BE2C (cell line): ENCODE measurements around the gene SEPTIN1.

ENCODE experiments used
- DNase-seq: peaks from one replicate; pipeline ENCODE4 v3.0.0-alpha.2; 2020
- H3K27me3 ChIP-seq: fragments of 250-450 bp; sonication (Bioruptor Pico); 2 replicates; pipeline ENCODE4 v1.5.1; 2020; ENCODE audit warnings: mild to moderate bottlenecking
- H3K36me3 ChIP-seq: fragments of 250-450 bp; sonication (Bioruptor Pico); 2 replicates; pipeline ENCODE4 v1.5.1; 2020; ENCODE audit warnings: mild to moderate bottlenecking
- H3K4me1 ChIP-seq: fragments of 250-450 bp; sonication (Bioruptor Pico); 2 replicates; pipeline ENCODE4 v1.5.1; 2020
- H3K4me3 ChIP-seq: 2 replicates; pipeline ENCODE4 v1.5.1; 2011; ENCODE audit warnings: low read depth, low read length
- H3K9me3 ChIP-seq: fragments of 250-450 bp; sonication (Bioruptor Pico); 2 replicates; pipeline ENCODE4 v1.5.1; 2020
- TF ChIP-seq, protein P1 (sequence below): IDR thresholded peaks from 2 replicates; pipeline ENCODE4 v1.5.1; 2012; ENCODE audit warnings: mild to moderate bottlenecking, low read depth, low read length

The SEPTIN1 gene

DNA sequence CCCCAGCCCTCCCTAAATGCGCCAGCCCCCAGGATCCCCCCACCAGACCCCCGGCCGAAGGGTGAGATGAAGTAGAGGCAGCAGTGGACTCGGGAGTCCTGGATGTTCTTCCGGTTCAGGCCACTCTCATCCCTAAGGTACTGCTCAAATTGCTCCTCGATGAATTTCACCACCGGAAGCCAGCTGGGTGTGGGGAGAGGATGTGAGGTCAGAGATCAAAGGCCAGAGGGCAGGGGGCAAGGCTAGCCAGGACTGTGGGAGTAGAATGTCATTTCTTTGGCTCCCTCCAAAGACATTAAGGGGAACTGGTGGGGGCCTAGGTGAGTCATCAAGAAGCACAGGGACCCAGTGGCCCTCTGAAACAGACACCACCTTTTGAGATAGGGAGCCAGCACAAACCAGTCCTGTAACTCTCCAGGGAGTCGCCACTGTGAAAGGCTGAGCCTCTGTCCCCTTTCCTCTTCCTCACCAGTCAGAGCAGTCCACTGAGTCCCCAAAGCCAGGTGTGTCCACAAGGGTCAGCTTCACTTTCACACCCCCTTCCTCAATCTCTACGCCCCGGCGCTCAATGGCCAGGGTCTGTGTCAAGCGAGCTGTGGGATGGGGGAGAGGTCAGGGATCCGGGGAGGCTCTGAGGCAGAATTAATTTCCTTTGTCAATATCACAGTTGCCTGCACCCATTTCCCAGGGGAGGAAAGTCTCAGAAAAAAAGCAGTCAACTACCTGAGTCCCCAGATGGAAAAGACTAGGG is 895 bp downstream of the SEPTIN1 start:
- TF ChIP-seq, protein P1, sequence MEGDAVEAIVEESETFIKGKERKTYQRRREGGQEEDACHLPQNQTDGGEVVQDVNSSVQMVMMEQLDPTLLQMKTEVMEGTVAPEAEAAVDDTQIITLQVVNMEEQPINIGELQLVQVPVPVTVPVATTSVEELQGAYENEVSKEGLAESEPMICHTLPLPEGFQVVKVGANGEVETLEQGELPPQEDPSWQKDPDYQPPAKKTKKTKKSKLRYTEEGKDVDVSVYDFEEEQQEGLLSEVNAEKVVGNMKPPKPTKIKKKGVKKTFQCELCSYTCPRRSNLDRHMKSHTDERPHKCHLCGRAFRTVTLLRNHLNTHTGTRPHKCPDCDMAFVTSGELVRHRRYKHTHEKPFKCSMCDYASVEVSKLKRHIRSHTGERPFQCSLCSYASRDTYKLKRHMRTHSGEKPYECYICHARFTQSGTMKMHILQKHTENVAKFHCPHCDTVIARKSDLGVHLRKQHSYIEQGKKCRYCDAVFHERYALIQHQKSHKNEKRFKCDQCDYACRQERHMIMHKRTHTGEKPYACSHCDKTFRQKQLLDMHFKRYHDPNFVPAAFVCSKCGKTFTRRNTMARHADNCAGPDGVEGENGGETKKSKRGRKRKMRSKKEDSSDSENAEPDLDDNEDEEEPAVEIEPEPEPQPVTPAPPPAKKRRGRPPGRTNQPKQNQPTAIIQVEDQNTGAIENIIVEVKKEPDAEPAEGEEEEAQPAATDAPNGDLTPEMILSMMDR, result no peak
- H3K4me3 ChIP-seq, result no peak overlapping the region

DNA sequence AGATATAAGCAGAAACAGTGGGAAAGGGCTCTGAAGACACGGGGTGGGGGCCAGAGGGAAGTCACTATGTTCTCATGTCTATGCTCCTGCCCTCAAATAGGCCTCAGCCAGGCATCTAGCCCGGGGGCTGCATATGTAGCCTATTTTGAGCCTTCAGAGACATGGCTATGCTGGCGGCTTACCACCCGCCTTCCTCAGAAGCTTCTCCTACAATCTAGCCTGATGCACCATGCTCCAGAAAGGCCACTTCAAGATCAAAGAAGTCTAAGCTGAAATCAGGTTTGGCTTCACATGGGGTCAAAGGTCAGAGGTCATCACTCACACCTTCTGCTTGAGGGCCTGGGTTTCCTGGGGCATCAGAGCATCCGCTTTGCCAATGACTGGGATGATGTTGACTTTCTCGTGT is 1.6 kb downstream of the SEPTIN1 start:
- TF ChIP-seq, protein P1, result no peak
- H3K36me3 ChIP-seq, result no peaks in the 10 kb centered on the region
- no peaks in the 10 kb centered on the region for H3K9me3 ChIP-seq
- H3K4me1 ChIP-seq, result peaks cover 8% of the 10 kb centered on the region; the same call in 1 of the 2 replicates
- DNase-seq, result no peak
- H3K27me3 ChIP-seq, result no peaks in the 10 kb centered on the region
- H3K4me3 ChIP-seq, result no peak overlapping the region

More for the DNA sequence above, 895 bp downstream of the SEPTIN1 start:
- Histone ChIP-seq H3K27me3 (no peaks in the 10 kb centered on the region), H3K4me1 (peaks cover 8% of the 10 kb centered on the region; the same call in 1 of the 2 replicates), H3K9me3 (no peaks in the 10 kb centered on the region), H3K36me3 (no peaks in the 10 kb centered on the region)
- DNase-seq, result peak; percentile 47

DNA sequence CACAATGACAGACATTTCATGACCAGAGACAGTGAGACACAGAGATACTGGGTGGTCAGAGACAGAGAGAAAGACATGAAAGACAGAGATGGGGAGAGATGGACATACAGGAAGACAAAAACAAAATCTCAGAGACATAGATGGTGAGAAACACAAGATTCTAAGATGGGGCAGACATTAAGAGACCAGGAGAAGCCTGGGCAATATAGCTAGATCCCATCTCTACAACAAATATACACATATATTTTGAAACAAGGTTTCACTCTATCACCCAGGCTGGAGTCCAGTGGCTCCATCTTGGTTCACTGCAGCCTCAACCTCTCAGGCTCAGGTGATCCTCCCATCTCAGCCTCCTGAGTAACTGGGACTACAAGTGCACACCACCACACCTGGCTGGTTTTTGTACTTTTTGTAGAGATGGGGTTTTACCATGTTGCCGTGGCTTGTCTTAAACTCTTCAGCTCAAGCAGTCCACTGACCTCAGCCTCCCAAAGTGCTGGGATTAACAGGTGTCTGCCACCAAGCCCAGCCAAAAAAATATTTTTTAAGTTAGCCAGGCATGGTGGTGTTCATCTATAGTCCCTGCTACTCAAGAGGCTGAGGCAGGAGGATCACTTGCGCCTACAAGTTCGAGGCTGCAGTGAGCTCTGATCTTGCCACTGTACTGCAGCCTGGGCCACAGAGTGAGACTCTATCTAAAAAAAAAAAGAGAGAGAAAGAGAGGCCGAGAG is 2.1 kb downstream of the SEPTIN1 start:
- TF ChIP-seq, protein P1, result no peak
- Histone ChIP-seq H3K4me1 (peaks cover 8% of the 10 kb centered on the region; the same call in 1 of the 2 replicates), H3K27me3 (no peaks in the 10 kb centered on the region), H3K9me3 (no peaks in the 10 kb centered on the region), H3K36me3 (no peaks in the 10 kb centered on the region), H3K4me3 (no peak overlapping the region)
- DNase-seq, result no peak

DNA sequence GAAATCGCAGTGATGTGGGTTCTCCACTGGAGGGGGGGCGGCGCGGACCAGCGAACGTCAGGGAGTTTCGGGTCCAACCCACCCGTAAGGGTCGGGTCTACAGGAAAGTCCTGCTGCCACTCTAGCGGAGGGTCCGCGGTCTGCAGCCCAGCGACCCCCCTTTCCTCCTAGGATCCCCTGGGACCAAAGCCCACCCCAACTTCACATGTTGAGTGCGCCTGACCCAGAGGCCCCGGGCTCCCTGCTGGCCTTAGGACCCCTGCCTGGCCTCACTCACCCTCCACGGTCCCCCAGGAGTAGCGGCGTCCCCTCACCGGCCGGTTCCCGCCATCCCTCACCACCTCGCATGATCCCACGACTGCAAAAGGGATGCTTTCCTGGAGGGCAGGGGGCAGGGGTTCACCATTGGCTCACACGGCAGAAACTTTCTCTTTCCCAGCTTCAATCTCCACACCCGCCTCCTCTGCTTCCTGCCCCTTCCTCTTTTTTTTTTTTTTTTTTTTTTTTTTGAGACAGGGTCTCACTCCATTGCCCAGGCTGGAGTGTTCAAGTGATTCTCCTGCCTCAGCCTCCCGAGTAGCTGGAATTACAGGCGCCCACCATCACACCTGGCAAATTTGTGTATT is 3.1 kb downstream of the SEPTIN1 start:
- DNase-seq, result no peak
- H3K9me3 ChIP-seq, result no peaks in the 10 kb centered on the region
- H3K4me3 ChIP-seq, result peak overlapping the region; percentile 67
- TF ChIP-seq, protein P1, result no peak
- no peaks in the 10 kb centered on the region for H3K27me3 ChIP-seq
- H3K36me3 ChIP-seq, result no peaks in the 10 kb centered on the region
- peaks cover 8% of the 10 kb centered on the region; the same call in 1 of the 2 replicates for H3K4me1 ChIP-seq

DNA sequence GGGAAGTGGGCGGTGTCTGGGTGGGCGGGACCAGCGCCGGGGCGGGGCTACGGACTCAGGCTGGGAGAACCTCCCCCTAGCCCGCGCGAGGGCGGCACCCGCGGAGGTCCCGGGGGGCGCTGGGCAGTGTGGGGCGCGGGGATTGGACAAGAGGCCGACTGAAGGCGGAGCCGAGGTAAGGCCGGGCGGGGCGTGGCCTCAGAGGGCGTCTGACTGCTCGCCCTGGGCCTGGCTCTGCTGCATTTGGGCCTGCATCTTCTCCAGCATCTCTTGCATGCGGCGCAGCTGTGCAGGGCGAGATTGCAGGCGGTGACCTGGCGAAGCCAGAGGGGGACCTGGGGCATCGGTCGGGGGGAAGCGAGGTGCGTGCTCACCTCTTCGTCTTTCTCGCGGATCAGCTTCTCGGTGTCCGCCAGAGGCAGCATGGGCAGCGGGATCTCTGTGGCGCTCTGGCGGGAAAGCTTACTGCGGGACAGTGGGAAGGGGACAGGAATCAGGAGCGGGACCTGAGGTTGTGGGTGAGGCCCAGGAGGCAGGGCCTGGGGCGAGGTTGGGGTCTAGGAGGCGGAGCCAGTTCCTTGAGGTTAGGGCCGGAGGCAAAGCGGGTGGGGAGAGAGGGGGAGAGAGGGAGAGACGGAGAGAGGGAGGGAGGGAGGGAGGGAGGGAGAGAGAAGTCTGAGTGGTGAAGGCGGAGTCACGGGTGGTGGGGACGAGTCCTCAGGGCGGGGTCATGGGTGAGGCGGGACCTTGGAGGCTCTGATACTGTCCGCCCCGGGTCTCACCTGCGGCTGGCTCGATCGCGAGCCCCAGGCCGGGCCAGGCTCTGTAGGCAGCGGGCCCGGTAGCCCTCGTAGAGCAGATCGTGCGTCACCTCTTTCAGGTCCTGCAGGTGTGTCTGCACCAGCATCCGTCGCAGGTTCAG is 3.9 kb downstream of the SEPTIN1 start:
- Histone ChIP-seq H3K27me3 (no peaks in the 10 kb centered on the region), H3K4me1 (peaks cover 8% of the 10 kb centered on the region; the same call in 1 of the 2 replicates), H3K4me3 (peak overlapping the region; percentile 68), H3K36me3 (no peaks in the 10 kb centered on the region), H3K9me3 (no peaks in the 10 kb centered on the region)
- TF ChIP-seq, protein P1, result 0 out of 2 replicates have a peak, but pooled peaks have one; percentile 3
- DNase-seq, result peak; percentile 100
